ENCODE results near the gene ANKRD44.

- TF ChIP-seq GATA2 (IDR thresholded peaks at IDR 0.05; ENCODE audit: low read depth, low read length) (no peak), GATA3 (IDR thresholded peaks at IDR 0.05; ENCODE audit: low read depth, low read length) (no peak)
Measured at GRCh38 chr2:197292619-197293018, 18.0 kb downstream of the ANKRD44 start.
